Sigmoid colon (tissue), 7 donors: Measurements from ENCODE around the gene CCDC91. TPM values are rescaled to one million over a fixed set of nuclear protein-coding genes. Genes with fewer than 3 reads are reported as not detected.

ENCODE experiments used
- DNase-seq: peaks from one replicate; pipeline ENCODE4 v3.0.0-alpha.2; 2019
- H3K27ac ChIP-seq, 4 donors: fragments of 200-600 bp; sonication (generic); one replicate each; pipeline ENCODE4 v1.5.1; 2016 to 2019; ENCODE audit warnings: mild to moderate bottlenecking in 1 of 4
- H3K27me3 ChIP-seq, 3 donors: fragments of 200-600 bp; sonication (generic); one replicate each; pipeline ENCODE4 v1.5.1; 2019; ENCODE audit warnings: mild to moderate bottlenecking in 1 of 3
- H3K36me3 ChIP-seq, 4 donors: fragments of 200-600 bp; sonication (generic); one replicate each; pipeline ENCODE4 v1.5.1; 2016 to 2019
- H3K4me1 ChIP-seq, 4 donors: fragments of 200-600 bp; sonication (generic); one replicate each; pipeline ENCODE4 v1.5.1; 2017 to 2019
- H3K4me3 ChIP-seq, 4 donors: fragments of 200-600 bp; sonication (generic); one replicate each; pipeline ENCODE4 v1.5.1; 2017 to 2019; ENCODE audit warnings: mild to moderate bottlenecking in 2 of 4, moderate library complexity in 1 of 4
- H3K9me3 ChIP-seq, 4 donors: fragments of 200-600 bp in 3 of 4; sonication (generic) in 3 of 4; one replicate each; pipeline versions ENCODE4 v1.5.1 to v1.6.1; 2013 to 2019
- EP300 ChIP-seq, 4 donors: sonication (generic); formaldehyde crosslinking; IDR thresholded peaks; one replicate each; pipeline ENCODE4 v1.6.1; 2017; ENCODE audit warnings: antibody characterized with exemption in 4 of 4
- POLR2A ChIP-seq, 2 donors: fragments of 450-650 bp; IDR thresholded peaks; one replicate each; pipeline ENCODE4 v1.6.1; 2016; ENCODE audit warnings: antibody characterized with exemption in 2 of 2, mild to moderate bottlenecking in 2 of 2, moderate library complexity in 2 of 2
- POLR2AphosphoS5 ChIP-seq, 4 donors: sonication (generic); formaldehyde crosslinking; IDR thresholded peaks; one replicate each; pipeline ENCODE4 v1.6.1; 2017; ENCODE audit warnings: antibody characterized with exemption in 4 of 4
- WGBS, 2 donors: extraction: QIAGEN DNeasy Blood & Tissue Kit; methylation state at CpG; one replicate each; pipeline ENCODE4 v1.1.7; 2013; 5-methylcytosine and 5-hydroxymethylcytosine counted together
- intact Hi-C: fragments of 100-400 bp; cut with DNase I; formaldehyde crosslinking; loops from one replicate; pipeline ENCODE4 v1.15.1; 2023
- polyA plus RNA-seq, 3 donors: library from polyadenylated mRNA; stranded (reverse); fragments of 200-250 nt; gene quantifications; one replicate each; pipeline ENCODE4 v1.2.3, GENCODE V29; 2013
- total RNA-seq, 4 donors: library from RNA; depleted of rRNA; stranded (reverse); fragments of >200 nt; gene quantifications; one replicate each; pipeline ENCODE4 v1.1.0, GENCODE V29; 2016
- TF ChIP-seq, protein P1 (sequence below), 4 experiments: fragments of 450-650 bp in 3 of 4; fragments of 200-600 bp in 1 of 4; IDR thresholded peaks; one replicate each; pipeline ENCODE4 v1.5.1; 2016 to 2019; ENCODE audit warnings: antibody characterized with exemption in 4 of 4, mild to moderate bottlenecking in 3 of 4, moderate library complexity in 2 of 4
- donor health status: healthy with polysubstance abuse.
- donor health status: Bipolar disorder and iron deficiency.
- donor health status: healthy.

The CCDC91 gene
- total and polyA plus RNA-seq, 7 donors: 12.4 to 85.7 (median 42.9) TPM

DNA sequence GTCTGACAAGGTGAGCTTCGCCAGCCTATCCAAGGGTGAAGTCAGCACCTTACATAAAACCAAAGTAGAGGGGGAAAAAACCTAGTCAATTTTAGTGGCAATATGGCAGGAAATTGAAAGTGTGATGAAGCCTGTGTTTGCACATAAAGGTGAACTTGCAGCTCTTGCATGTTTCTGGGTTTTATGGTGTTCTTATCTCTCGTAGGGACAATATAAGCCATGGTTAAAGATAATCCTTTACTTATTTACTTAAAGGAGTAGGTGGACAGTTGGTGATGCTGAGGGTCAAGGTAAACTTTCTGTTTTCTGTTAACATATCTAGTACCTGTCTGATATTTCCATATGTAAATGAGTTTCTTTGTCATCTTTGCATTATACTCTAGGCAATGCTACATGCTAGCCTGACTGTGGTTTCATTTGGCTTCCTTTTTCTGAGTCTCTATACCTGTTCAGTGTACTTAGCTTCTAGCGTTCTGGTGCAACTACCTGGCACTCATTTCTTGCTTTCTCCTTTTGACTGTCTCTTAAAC, 32.8 kb downstream of the CCDC91 start:
- 15 to 42% methylated on average over 3 of the region's 3 CpGs for WGBS, 2 donors
- no peaks in the 10 kb centered on the region for H3K36me3 ChIP-seq
- no peak overlapping the region for H3K4me3 ChIP-seq
- no peaks in the 10 kb centered on the region for H3K9me3 ChIP-seq
- intact Hi-C loops: no loop called here
- no peak for DNase-seq
- TF ChIP-seq, protein P1, sequence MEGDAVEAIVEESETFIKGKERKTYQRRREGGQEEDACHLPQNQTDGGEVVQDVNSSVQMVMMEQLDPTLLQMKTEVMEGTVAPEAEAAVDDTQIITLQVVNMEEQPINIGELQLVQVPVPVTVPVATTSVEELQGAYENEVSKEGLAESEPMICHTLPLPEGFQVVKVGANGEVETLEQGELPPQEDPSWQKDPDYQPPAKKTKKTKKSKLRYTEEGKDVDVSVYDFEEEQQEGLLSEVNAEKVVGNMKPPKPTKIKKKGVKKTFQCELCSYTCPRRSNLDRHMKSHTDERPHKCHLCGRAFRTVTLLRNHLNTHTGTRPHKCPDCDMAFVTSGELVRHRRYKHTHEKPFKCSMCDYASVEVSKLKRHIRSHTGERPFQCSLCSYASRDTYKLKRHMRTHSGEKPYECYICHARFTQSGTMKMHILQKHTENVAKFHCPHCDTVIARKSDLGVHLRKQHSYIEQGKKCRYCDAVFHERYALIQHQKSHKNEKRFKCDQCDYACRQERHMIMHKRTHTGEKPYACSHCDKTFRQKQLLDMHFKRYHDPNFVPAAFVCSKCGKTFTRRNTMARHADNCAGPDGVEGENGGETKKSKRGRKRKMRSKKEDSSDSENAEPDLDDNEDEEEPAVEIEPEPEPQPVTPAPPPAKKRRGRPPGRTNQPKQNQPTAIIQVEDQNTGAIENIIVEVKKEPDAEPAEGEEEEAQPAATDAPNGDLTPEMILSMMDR (IDR thresholded peaks at IDR 0.05): no peak
- no peak for TF ChIP-seq POLR2A (IDR thresholded peaks at IDR 0.05)
- no peak for TF ChIP-seq EP300 (IDR thresholded peaks at IDR 0.05)
- no peak for TF ChIP-seq POLR2AphosphoS5 (IDR thresholded peaks at IDR 0.05)
- no peaks in the 10 kb centered on the region for H3K27me3 ChIP-seq
- no peak overlapping the region for H3K27ac ChIP-seq
- peaks cover 0 to 17% (median 10%) of the 10 kb centered on the region in 4 donors for H3K4me1 ChIP-seq

DNA sequence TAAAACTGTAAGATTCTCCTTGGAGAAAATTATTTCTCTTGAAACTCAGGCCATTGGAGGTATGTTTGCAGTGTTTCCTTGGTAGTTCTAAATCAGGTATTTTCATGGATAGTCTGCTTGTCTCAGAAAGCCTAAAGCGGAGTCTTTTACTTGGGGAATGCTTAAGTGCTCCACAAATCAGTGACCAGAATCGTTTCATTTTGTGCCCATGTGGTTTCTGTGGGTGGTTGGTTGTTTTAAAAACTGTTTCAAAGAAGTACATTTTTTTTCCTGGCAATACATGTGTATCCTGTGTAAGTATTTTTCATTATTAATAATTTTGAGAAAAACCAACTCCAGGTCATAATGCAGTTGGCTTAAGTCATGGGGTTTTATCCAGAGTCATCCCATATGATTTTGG, 33.6 kb downstream of the CCDC91 start:
- Histone ChIP-seq H3K9me3 (no peaks in the 10 kb centered on the region), H3K27ac (no peak overlapping the region), H3K4me1 (peaks cover 0 to 17% (median 10%) of the 10 kb centered on the region in 4 donors), H3K4me3 (no peak overlapping the region), H3K36me3 (no peaks in the 10 kb centered on the region), H3K27me3 (no peaks in the 10 kb centered on the region)
- TF ChIP-seq POLR2AphosphoS5 (IDR thresholded peaks at IDR 0.05): no peak
- TF ChIP-seq, protein P1 (IDR thresholded peaks at IDR 0.05): no peak
- no peak for TF ChIP-seq EP300 (IDR thresholded peaks at IDR 0.05)
- TF ChIP-seq POLR2A (IDR thresholded peaks at IDR 0.05): no peak
- DNase-seq: no peak
- WGBS, 2 donors: 63 to 83% methylated on average over 2 of the region's 2 CpGs
- intact Hi-C loops: no loop called here

DNA sequence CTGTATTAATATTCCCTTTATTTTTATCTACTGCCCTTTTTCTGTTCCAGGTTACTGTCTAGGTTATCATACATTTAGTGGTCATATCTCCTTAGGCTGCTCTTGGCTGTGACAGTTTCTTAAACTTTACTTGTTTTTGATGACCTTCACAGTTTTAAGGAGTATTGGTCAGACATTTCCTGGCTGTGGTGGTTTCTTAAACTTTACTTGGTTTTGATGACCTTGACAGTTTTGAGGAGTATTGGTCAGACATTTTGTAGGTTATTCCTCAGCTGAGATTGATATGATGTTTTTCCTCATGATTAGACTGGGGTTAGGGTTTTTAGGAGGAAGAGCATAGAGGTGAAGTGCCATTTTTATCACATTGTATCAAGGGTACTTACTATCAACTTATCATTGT, 36.4 kb downstream of the CCDC91 start:
- peak overlapping the region in 2 of 4 donors; percentile 31 to 58 for H3K27ac ChIP-seq
- intact Hi-C loops: no loop called here

DNA sequence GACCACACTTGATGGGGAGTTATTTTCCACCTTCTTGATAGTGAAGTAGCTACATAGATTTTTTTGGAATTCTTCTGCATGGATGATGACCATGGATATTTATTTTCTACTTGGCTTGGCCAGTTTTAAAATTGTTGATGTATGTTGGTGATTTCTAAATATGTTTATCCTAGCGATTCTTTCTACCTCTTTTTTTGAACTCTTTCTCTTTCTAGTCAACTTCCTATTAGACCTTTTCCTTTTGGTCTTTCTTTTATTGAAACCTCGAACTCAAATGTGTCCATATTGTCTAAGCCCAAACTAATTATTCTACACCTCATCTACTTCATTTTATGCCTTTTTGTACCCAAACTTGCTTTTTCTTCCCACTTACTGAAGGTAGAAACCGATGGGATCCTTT, 37.0 kb downstream of the CCDC91 start:
- Histone ChIP-seq H3K4me1 (peaks cover 0 to 36% (median 35%) of the 10 kb centered on the region in 4 donors), H3K9me3 (no peaks in the 10 kb centered on the region), H3K27me3 (no peaks in the 10 kb centered on the region), H3K4me3 (no peak overlapping the region), H3K36me3 (no peaks in the 10 kb centered on the region), H3K27ac (peak overlapping the region in 1 of 4 donors; percentile 31)
- intact Hi-C loops: no loop called here
- 82 to 90% methylated on average over 3 of the region's 3 CpGs for WGBS, 2 donors
- TF ChIP-seq EP300 (IDR thresholded peaks at IDR 0.05): no peak
- TF ChIP-seq, protein P1 (IDR thresholded peaks at IDR 0.05): no peak
- TF ChIP-seq POLR2A (IDR thresholded peaks at IDR 0.05): no peak
- no peak for TF ChIP-seq POLR2AphosphoS5 (IDR thresholded peaks at IDR 0.05)
- no peak for DNase-seq

More for the DNA sequence above, 36.4 kb downstream of the CCDC91 start:
- H3K4me1 ChIP-seq: peaks cover 0 to 34% (median 32%) of the 10 kb centered on the region in 4 donors
- TF ChIP-seq EP300 (IDR thresholded peaks at IDR 0.05) (no peak), POLR2AphosphoS5 (IDR thresholded peaks at IDR 0.05) (no peak), POLR2A (IDR thresholded peaks at IDR 0.05) (no peak)
- TF ChIP-seq, protein P1 (IDR thresholded peaks at IDR 0.05): no peak
- no peaks in the 10 kb centered on the region for H3K9me3 ChIP-seq
- no peaks in the 10 kb centered on the region for H3K27me3 ChIP-seq
- H3K36me3 ChIP-seq: no peaks in the 10 kb centered on the region
- no peak for DNase-seq
- no peak overlapping the region for H3K4me3 ChIP-seq

DNA sequence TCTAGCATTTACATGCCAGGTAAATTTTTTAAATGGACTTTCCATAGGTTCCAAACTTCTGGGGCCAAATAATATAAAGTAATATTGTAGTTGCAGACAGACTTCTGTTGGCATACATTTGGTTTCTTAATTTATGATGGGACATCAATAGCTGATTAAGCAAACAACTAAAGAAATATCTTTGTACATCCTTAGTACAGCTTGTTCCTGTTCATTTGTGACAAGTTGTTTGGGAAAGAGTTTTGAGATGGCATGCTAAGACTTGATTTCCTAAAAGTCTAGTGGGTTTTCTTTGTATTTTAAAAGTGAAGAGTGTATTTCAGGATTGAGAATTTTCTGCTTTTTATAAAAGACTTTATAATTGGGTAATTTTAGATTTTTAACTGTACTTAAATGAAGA, 41.0 kb downstream of the CCDC91 start:
- no peaks in the 10 kb centered on the region for H3K9me3 ChIP-seq
- no peak overlapping the region for H3K4me3 ChIP-seq
- H3K27me3 ChIP-seq: no peaks in the 10 kb centered on the region
- peak overlapping the region in 1 of 4 donors; percentile 15 for H3K27ac ChIP-seq
- DNase-seq: no peak
- TF ChIP-seq POLR2A (IDR thresholded peaks at IDR 0.05): no peak
- TF ChIP-seq EP300 (IDR thresholded peaks at IDR 0.05): peak in 1 of 4 donors; percentile 33
- TF ChIP-seq POLR2AphosphoS5 (IDR thresholded peaks at IDR 0.05): peak in 3 of 4 donors; percentile 24 to 71 (median 25)
- TF ChIP-seq, protein P1 (IDR thresholded peaks at IDR 0.05): no peak
- H3K36me3 ChIP-seq: no peaks in the 10 kb centered on the region
- peaks cover 0 to 35% (median 31%) of the 10 kb centered on the region in 4 donors for H3K4me1 ChIP-seq
- intact Hi-C loops: no loop called here
